H9 (cell line): ENCODE results near the gene RALGDS. TPM values are rescaled to one million over a fixed set of nuclear protein-coding genes. Genes with fewer than 3 reads are reported as not detected.

Experiments used
- DNase-seq: peaks from one replicate; pipeline ENCODE4 v3.0.0-alpha.2; 2017
- H2AFZ ChIP-seq: one replicate; pipeline ENCODE4 v1.6.1; 2013; ENCODE audit warnings: mild to moderate bottlenecking, low read length, control low read depth, moderate library complexity
- H2AK5ac ChIP-seq: 2 replicates; pipeline ENCODE4 v1.6.1; 2013; ENCODE audit warnings: low read length, control low read depth, mixed read lengths; ENCODE audit not compliant: insufficient read length
- H2BK120ac ChIP-seq: one replicate; pipeline ENCODE4 v1.6.1; 2013; ENCODE audit warnings: low read depth, mild to moderate bottlenecking, low read length, control low read depth, inconsistent platforms; ENCODE audit not compliant: poor library complexity, severe bottlenecking
- H2BK12ac ChIP-seq: 2 replicates; pipeline ENCODE4 v1.6.1; 2013; ENCODE audit warnings: low read length, control low read depth, mixed read lengths, low read depth; ENCODE audit not compliant: insufficient read length
- H2BK15ac ChIP-seq: 2 replicates; pipeline ENCODE4 v1.6.1; 2013; ENCODE audit warnings: low read depth, low read length, control low read depth
- H2BK20ac ChIP-seq: one replicate; pipeline ENCODE4 v1.6.1; 2013; ENCODE audit warnings: low read depth, mild to moderate bottlenecking, low read length, control low read depth, inconsistent platforms; ENCODE audit not compliant: poor library complexity, severe bottlenecking
- H2BK5ac ChIP-seq: 2 replicates; pipeline ENCODE4 v1.6.1; 2013; ENCODE audit warnings: low read length, control low read depth, mixed read lengths; ENCODE audit not compliant: insufficient read length
- H3K14ac ChIP-seq: 2 replicates; pipeline ENCODE4 v1.6.1; 2013; ENCODE audit warnings: low read length, control low read depth; ENCODE audit not compliant: insufficient read depth
- H3K18ac ChIP-seq: 2 replicates; pipeline ENCODE4 v1.6.1; 2013; ENCODE audit warnings: low read depth, mild to moderate bottlenecking, mixed read lengths, low read length, control low read depth; ENCODE audit not compliant: insufficient read length
- H3K23ac ChIP-seq: 2 replicates; pipeline ENCODE4 v1.6.1; 2013; ENCODE audit warnings: low read length, control low read depth, mixed read lengths, low read depth; ENCODE audit not compliant: insufficient read length
- H3K23me2 ChIP-seq: 2 replicates; pipeline ENCODE4 v1.6.1; 2013; ENCODE audit warnings: low read depth, mild to moderate bottlenecking, mixed read lengths, low read length, control low read depth; ENCODE audit not compliant: insufficient read length, poor library complexity, severe bottlenecking
- H3K27ac ChIP-seq: 2 replicates; pipeline ENCODE4 v1.5.1; 2013; ENCODE audit warnings: low read length, control low read depth, mixed read lengths, low read depth; ENCODE audit not compliant: insufficient read length
- H3K27me3 ChIP-seq: 2 replicates; pipeline ENCODE4 v1.6.1; 2013; ENCODE audit warnings: low read length, control low read depth, inconsistent platforms; ENCODE audit not compliant: insufficient read depth
- H3K4ac ChIP-seq: 2 replicates; pipeline ENCODE4 v1.6.1; 2013; ENCODE audit warnings: low read depth, mild to moderate bottlenecking, control low read depth, inconsistent platforms, low read length, moderate library complexity
- H3K4me1 ChIP-seq: 2 replicates; pipeline ENCODE4 v1.6.1; 2013; ENCODE audit warnings: low read length, control low read depth, inconsistent platforms; ENCODE audit not compliant: insufficient read depth
- H3K4me2 ChIP-seq: 2 replicates; pipeline ENCODE4 v1.6.1; 2013; ENCODE audit warnings: low read length, control low read depth, mixed read lengths; ENCODE audit not compliant: insufficient read length, insufficient read depth
- H3K56ac ChIP-seq: 2 replicates; pipeline ENCODE4 v1.6.1; 2013; ENCODE audit warnings: low read depth, mild to moderate bottlenecking, mixed read lengths, low read length, control low read depth; ENCODE audit not compliant: insufficient read length
- H3K79me1 ChIP-seq: 2 replicates; pipeline ENCODE4 v1.6.1; 2013; ENCODE audit warnings: low read depth, mild to moderate bottlenecking, moderate library complexity, low read length, control low read depth, inconsistent platforms; ENCODE audit not compliant: insufficient read depth, poor library complexity, severe bottlenecking
- H3K79me2 ChIP-seq: 2 replicates; pipeline ENCODE4 v1.6.1; 2013; ENCODE audit warnings: low read length, control low read depth, inconsistent platforms; ENCODE audit not compliant: insufficient read depth
- H3K9ac ChIP-seq: 2 replicates; pipeline ENCODE4 v1.6.1; 2013; ENCODE audit warnings: low read length, control low read depth, mixed read lengths; ENCODE audit not compliant: insufficient read length; ENCODE audit errors: extremely low read depth
- H3K9me3 ChIP-seq: one replicate; pipeline ENCODE4 v1.6.1; 2013; ENCODE audit warnings: low read depth, low read length, inconsistent platforms; ENCODE audit not compliant: control insufficient read depth
- H3T11ph ChIP-seq: one replicate; pipeline ENCODE4 v1.6.1; 2013; ENCODE audit warnings: mild to moderate bottlenecking, low read length, control low read depth, inconsistent platforms
- H4K20me1 ChIP-seq: one replicate; pipeline ENCODE4 v1.6.1; 2013; ENCODE audit not compliant: control insufficient read depth, insufficient read length, insufficient read depth
- H4K5ac ChIP-seq: 2 replicates; pipeline ENCODE4 v1.6.1; 2013; ENCODE audit warnings: low read depth, mild to moderate bottlenecking, mixed read lengths, low read length, control low read depth; ENCODE audit not compliant: insufficient read length
- H4K8ac ChIP-seq: replicated peaks from 2 replicates; pipeline ENCODE4 v1.6.1; 2013; ENCODE audit warnings: low read length, control low read depth, mixed read lengths, low read depth; ENCODE audit not compliant: insufficient read length
- H4K91ac ChIP-seq: 2 replicates; pipeline ENCODE4 v1.6.1; 2013; ENCODE audit warnings: low read depth, mild to moderate bottlenecking, moderate library complexity, mixed read lengths, low read length, control low read depth; ENCODE audit not compliant: insufficient read length
- H3K27ac Mint-ChIP-seq, 3 experiments: 2 replicates in 2 of 3; 3 replicates in 1 of 3; pipeline ENCODE4 v1.8.0; 2020 to 2021; ENCODE audit warnings: mixed read lengths in 3 of 3, mild to moderate bottlenecking in 1 of 3, moderate library complexity in 1 of 3
- H3K27me3 Mint-ChIP-seq: 2 replicates; pipeline ENCODE4 v1.8.0; 2021; ENCODE audit warnings: low read depth, mild to moderate bottlenecking, moderate library complexity, mixed read lengths
- H3K36me3 Mint-ChIP-seq, 3 experiments: 2 replicates in 2 of 3; 3 replicates in 1 of 3; pipeline ENCODE4 v1.8.0; 2020 to 2021; ENCODE audit warnings: low read depth in 3 of 3, mixed read lengths in 3 of 3; ENCODE audit not compliant: insufficient read depth in 1 of 3
- H3K4me1 Mint-ChIP-seq, 2 experiments: 2 replicates each; pipeline ENCODE4 v1.8.0; 2020; ENCODE audit warnings: mixed read lengths in 2 of 2
- H3K4me3 Mint-ChIP-seq, 2 experiments: 2 replicates in 1 of 2; 3 replicates in 1 of 2; pipeline ENCODE4 v1.8.0; 2020 to 2021; ENCODE audit warnings: mild to moderate bottlenecking in 2 of 2, mixed read lengths in 2 of 2, moderate library complexity in 1 of 2
- H3K9me3 Mint-ChIP-seq, 2 experiments: 2 replicates in 1 of 2; 3 replicates in 1 of 2; pipeline ENCODE4 v1.8.0; 2020; ENCODE audit warnings: mild to moderate bottlenecking in 2 of 2, mixed read lengths in 2 of 2, moderate library complexity in 1 of 2
- WGBS: extraction: QIAGEN DNeasy Blood & Tissue Kit; methylation state at CpG from one replicate; pipeline ENCODE4 v1.1.7; 2013; ENCODE audit warnings: missing lambda C conversion rate, low lambda C conversion rate, mixed read lengths; ENCODE audit not compliant: insufficient read length; ENCODE audit errors: extremely low coverage; 5-methylcytosine and 5-hydroxymethylcytosine counted together
- total RNA-seq: library from RNA; stranded (reverse); gene quantifications from 2 replicates; pipeline ENCODE4 v1.2.1, GENCODE V29; 2021
- TF ChIP-seq, protein P1 (sequence below): fragments of 200-600 bp; sonication (generic); conservative IDR thresholded peaks from 3 replicates; pipeline ENCODE4 v1.8.0; 2021; ENCODE audit warnings: antibody characterized with exemption, mild to moderate bottlenecking

The RALGDS gene
- total RNA-seq, 1 experiment from 2014 or later = 21.3 TPM

GRCh38 chr9:133076691-133077090 lies 44.3 kb downstream of the RALGDS start:
- Histone ChIP-seq H3K27me3 (no peaks in the 10 kb centered on the region), H3K4me2 (no peak overlapping the region), H4K20me1 (no peaks in the 10 kb centered on the region), H3K9ac (no peak overlapping the region), H3K4ac (no peak overlapping the region), H2BK15ac (no peak overlapping the region), H3K27ac (no peak overlapping the region), H3K23ac (no peak overlapping the region), H3K14ac (no peak overlapping the region), H3T11ph (no peak overlapping the region), H3K56ac (no peak overlapping the region), H2AFZ (no peak overlapping the region), H2BK5ac (no peak overlapping the region), H2BK120ac (no peak overlapping the region), H3K4me1 (no peaks in the 10 kb centered on the region; the same call in 1 of the 2 replicates), H3K23me2 (no peaks in the 10 kb centered on the region), H3K79me1 (no peaks in the 10 kb centered on the region), H4K8ac (no peak overlapping the region), H2BK20ac (no peak overlapping the region), H2BK12ac (no peak overlapping the region), H3K18ac (no peak overlapping the region), H2AK5ac (no peak overlapping the region), H3K79me2 (no peaks in the 10 kb centered on the region), H4K91ac (no peak overlapping the region), H3K9me3 (no peaks in the 10 kb centered on the region), H4K5ac (no peak overlapping the region)
- WGBS = no CpG with 5 or more reads among the region's 4 CpGs
- Mint-ChIP-seq H3K4me3 (no peak overlapping the region), H3K9me3 (no peaks in the 10 kb centered on the region), H3K4me1 (peaks cover 16 to 19% of the 10 kb centered on the region in 2 experiments), H3K27ac (no peak overlapping the region), H3K27me3 (peaks cover 10% of the 10 kb centered on the region), H3K36me3 (peaks cover 2 to 5% (median 4%) of the 10 kb centered on the region in 3 experiments; a peak in 5 of 7 replicates)
- no peak for DNase-seq
- TF ChIP-seq, protein P1, sequence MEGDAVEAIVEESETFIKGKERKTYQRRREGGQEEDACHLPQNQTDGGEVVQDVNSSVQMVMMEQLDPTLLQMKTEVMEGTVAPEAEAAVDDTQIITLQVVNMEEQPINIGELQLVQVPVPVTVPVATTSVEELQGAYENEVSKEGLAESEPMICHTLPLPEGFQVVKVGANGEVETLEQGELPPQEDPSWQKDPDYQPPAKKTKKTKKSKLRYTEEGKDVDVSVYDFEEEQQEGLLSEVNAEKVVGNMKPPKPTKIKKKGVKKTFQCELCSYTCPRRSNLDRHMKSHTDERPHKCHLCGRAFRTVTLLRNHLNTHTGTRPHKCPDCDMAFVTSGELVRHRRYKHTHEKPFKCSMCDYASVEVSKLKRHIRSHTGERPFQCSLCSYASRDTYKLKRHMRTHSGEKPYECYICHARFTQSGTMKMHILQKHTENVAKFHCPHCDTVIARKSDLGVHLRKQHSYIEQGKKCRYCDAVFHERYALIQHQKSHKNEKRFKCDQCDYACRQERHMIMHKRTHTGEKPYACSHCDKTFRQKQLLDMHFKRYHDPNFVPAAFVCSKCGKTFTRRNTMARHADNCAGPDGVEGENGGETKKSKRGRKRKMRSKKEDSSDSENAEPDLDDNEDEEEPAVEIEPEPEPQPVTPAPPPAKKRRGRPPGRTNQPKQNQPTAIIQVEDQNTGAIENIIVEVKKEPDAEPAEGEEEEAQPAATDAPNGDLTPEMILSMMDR = no peak
